Measurements from ENCODE around the gene PIEZO2.

PIEZO2 gene

DNA sequence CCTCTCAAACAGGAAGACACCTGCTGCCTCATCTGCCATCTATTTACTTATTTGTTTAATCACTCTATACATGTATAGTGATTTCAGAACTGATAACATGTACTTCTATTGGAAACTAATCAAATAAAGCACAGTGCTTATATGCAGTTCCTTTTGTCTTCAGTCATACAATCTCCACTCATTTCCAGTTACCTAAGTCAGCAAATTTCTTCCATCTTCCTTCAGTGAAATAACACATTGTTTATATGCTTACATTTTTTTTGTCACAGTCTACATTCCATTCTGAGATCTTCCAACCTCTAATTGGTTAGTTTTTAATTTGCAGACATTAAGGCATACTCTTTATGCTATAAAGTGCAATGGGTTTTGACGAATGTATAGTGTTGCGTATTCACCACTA, 323.0 kb downstream of the PIEZO2 start:
- H3K4me3 ChIP-seq (ENCODE audit: control insufficient read depth, low read depth, low read length): no peak overlapping the region
- TF ChIP-seq, protein P1, sequence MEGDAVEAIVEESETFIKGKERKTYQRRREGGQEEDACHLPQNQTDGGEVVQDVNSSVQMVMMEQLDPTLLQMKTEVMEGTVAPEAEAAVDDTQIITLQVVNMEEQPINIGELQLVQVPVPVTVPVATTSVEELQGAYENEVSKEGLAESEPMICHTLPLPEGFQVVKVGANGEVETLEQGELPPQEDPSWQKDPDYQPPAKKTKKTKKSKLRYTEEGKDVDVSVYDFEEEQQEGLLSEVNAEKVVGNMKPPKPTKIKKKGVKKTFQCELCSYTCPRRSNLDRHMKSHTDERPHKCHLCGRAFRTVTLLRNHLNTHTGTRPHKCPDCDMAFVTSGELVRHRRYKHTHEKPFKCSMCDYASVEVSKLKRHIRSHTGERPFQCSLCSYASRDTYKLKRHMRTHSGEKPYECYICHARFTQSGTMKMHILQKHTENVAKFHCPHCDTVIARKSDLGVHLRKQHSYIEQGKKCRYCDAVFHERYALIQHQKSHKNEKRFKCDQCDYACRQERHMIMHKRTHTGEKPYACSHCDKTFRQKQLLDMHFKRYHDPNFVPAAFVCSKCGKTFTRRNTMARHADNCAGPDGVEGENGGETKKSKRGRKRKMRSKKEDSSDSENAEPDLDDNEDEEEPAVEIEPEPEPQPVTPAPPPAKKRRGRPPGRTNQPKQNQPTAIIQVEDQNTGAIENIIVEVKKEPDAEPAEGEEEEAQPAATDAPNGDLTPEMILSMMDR (IDR thresholded peaks at IDR 0.05; ENCODE audit: control insufficient read depth, insufficient read depth, low read depth, low read length, missing control alignments): no peak
- DNase-seq (ENCODE audit: low read depth): no peak

DNA sequence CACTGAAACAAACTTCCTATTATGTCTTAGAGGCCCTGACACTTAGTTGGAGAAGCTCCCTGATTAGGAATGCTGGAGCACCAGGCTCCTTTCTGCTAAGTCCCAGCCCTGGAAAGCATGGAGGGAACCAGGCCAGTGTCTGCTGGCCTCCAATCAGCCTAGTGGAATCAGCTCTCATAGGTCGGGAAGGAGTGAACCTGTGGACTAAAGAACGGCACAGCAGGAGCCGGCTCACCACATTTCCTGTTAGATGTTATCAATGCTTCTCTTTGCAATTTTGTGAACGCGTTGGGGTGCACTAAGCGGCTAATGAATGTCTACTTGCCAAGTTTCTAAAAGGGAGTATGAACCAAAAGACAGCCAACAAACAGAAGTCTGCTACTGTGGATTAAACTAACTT, 326.9 kb downstream of the PIEZO2 start:
- TF ChIP-seq, protein P1 (IDR thresholded peaks at IDR 0.05; ENCODE audit: control insufficient read depth, insufficient read depth, low read depth, low read length, missing control alignments): no peak
- no peak overlapping the region for H3K4me3 ChIP-seq (ENCODE audit: control insufficient read depth, low read depth, low read length)
- DNase-seq (ENCODE audit: low read depth): no peak

DNA sequence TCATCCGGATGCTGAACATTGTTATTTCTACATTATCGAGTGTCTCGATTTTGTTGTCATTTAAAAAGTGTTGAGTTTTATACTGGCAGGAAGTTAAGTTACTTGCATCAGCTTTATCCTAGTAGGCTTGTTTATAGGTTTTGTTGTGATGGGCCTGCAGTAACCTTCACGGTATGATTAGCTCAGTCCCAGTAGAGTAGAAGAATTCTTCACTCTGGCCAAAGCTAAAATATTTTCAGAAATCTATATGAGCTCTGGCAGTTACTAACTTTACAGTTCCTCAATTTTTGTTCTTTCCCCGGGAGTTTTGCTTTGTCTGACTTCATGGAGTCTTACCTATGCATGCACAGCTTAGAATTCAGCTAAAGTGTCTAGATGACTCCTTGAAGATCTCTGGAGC, 328.7 kb downstream of the PIEZO2 start:
- DNase-seq (ENCODE audit: low read depth): no peak
- H3K4me3 ChIP-seq (ENCODE audit: control insufficient read depth, low read depth, low read length): no peak overlapping the region
- TF ChIP-seq, protein P1 (IDR thresholded peaks at IDR 0.05; ENCODE audit: control insufficient read depth, insufficient read depth, low read depth, low read length, missing control alignments): no peak

DNA sequence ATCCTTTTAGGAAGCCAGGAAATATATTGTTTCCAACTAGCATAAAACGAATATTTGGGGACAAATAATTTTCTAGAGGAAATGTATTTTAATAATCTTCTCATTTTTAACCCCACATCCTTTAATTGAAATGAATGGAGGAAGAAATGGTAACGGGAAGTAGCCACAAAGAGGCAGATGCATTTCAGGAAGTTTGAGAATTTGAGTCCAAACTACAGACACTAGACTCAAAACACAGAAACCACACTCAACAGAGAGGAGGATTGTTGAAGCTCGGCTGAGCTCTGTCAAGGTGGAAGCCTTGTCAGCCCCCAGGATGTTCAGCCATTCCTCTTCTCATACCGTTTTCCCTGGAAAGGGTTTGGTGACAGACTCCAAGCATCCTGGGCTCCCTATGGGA, 335.0 kb downstream of the PIEZO2 start:
- TF ChIP-seq, protein P1 (IDR thresholded peaks at IDR 0.05; ENCODE audit: control insufficient read depth, insufficient read depth, low read depth, low read length, missing control alignments): no peak
- no peak overlapping the region for H3K4me3 ChIP-seq (ENCODE audit: control insufficient read depth, low read depth, low read length)
- DNase-seq (ENCODE audit: low read depth): no peak

DNA sequence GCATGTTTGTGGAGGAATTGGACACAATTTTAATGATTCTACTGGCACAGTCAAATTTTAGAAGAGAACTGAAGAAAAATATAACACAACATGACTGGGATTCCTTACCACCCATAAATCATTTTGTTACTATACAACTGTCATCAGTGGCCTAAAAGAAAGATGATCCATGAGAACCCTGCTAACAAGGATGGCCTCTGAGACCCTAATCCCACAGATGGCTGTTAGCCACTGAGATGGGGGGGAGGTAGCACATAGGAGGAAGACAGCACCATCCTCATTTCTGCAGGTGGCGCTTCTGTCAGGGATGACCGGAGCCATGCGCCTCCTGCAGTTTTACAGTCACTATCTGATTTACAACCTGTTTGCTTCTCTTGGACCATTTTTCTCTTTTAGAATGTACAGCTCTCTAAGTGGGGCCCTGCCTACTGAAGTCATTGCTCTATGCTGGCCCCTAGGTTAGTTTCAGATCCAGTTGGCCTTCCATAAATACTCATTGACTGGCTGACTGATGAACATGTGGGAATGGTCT, 343.7 kb downstream of the PIEZO2 start:
- no peak for DNase-seq (ENCODE audit: low read depth)
- no peak overlapping the region for H3K4me3 ChIP-seq (ENCODE audit: control insufficient read depth, low read depth, low read length)
- TF ChIP-seq, protein P1 (IDR thresholded peaks at IDR 0.05; ENCODE audit: control insufficient read depth, insufficient read depth, low read depth, low read length, missing control alignments): no peak

DNA sequence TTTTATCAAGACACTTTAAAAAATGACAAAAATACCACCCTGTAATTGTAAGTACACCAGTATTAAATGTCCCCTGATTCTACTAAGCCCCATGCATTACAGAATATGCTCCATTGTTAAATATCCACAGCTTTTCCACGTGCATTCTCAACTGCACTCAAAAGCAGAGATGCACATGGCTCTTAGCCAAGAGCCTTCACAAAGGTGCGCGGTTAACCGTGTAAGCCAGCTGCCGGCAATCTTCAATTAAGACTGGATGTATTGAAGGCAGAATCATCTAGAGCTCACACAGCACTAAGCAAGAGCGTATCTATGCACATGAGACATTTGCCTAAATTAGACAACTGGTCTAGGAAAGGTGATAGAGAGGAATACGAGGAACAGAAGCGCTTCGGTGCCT, 345.2 kb downstream of the PIEZO2 start:
- TF ChIP-seq, protein P1 (IDR thresholded peaks at IDR 0.05; ENCODE audit: control insufficient read depth, insufficient read depth, low read depth, low read length, missing control alignments): no peak
- no peak overlapping the region for H3K4me3 ChIP-seq (ENCODE audit: control insufficient read depth, low read depth, low read length)
- DNase-seq (ENCODE audit: low read depth): no peak
